K562 (cell line): ENCODE results near the gene CLASP1.
"Not testable (repeated sequence)": the region's sequence is repeated elsewhere in the genome, so short reads cannot be mapped to it uniquely, and the experiment has no call there.

ENCODE experiments used
- CTCF ChIP-seq, 3 experiments: IDR thresholded peaks in 2 of 3; conservative IDR thresholded peaks in 1 of 3; 2 replicates each; pipeline ENCODE4 v1.5.1; 2011 to 2012; ENCODE audit warnings: low read length in 3 of 3, mild to moderate bottlenecking in 3 of 3, control low read depth in 2 of 3, improper control_type of control experiment in 1 of 3, inconsistent platforms in 1 of 3, low read depth in 1 of 3, mixed read lengths in 1 of 3, moderate library complexity in 1 of 3; ENCODE audit not compliant: insufficient read depth in 2 of 3
- NCOA4 ChIP-seq: fragments of 450-650 bp; IDR thresholded peaks from 2 replicates; pipeline ENCODE4 v1.6.1; 2018; ENCODE audit warnings: mild to moderate bottlenecking; ENCODE audit not compliant: partially characterized antibody
- SP1 ChIP-seq: sonication (generic); formaldehyde crosslinking; IDR thresholded peaks from 2 replicates; pipeline ENCODE4 v1.8.1; 2022; ENCODE audit warnings: mild to moderate bottlenecking, missing genetic modification reagents
- TF ChIP-seq, protein P1 (sequence below): fragments of 250-450 bp; sonication (Bioruptor Pico); IDR thresholded peaks from 2 replicates; pipeline ENCODE4 v1.8.0; 2021; ENCODE audit warnings: moderate library complexity, mild to moderate bottlenecking, inconsistent platforms

DNA sequence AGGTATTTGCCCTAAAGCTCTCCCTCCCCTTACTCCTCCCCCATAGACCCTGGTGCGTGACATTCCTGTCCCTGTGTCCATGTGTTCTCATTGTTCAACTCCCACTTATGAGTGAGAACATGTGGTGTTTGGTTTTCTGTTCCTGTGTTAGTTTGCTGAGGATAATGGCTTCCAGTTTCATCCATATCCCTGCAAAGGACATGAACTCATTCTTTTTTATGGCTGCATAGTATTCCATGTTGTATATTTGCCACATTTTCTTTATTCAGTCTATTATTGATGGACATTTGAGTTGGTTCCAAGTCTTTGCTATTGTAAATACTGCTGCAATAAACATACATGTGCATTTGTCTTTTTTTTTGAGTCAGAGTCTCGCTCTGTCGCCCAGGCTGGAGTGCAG is 41.3 kb upstream of the CLASP1 start:
- TF ChIP-seq, protein P1, sequence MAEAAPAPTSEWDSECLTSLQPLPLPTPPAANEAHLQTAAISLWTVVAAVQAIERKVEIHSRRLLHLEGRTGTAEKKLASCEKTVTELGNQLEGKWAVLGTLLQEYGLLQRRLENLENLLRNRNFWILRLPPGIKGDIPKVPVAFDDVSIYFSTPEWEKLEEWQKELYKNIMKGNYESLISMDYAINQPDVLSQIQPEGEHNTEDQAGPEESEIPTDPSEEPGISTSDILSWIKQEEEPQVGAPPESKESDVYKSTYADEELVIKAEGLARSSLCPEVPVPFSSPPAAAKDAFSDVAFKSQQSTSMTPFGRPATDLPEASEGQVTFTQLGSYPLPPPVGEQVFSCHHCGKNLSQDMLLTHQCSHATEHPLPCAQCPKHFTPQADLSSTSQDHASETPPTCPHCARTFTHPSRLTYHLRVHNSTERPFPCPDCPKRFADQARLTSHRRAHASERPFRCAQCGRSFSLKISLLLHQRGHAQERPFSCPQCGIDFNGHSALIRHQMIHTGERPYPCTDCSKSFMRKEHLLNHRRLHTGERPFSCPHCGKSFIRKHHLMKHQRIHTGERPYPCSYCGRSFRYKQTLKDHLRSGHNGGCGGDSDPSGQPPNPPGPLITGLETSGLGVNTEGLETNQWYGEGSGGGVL (CRISPR knock-in tag): not testable (repeated sequence)
- not testable (repeated sequence) for TF ChIP-seq NCOA4; CTCF (IDR thresholded peaks at IDR 0.05 in 2 of 3, conservative IDR thresholded peaks at IDR 0.05 in 1 of 3; ENCODE audit: insufficient read depth in 2 of 3, low read depth in 1 of 3, low read length in 3 of 3); SP1 (CRISPR knock-in tag)
